ENCODE results near the gene RAB13.

The RAB13 gene

GRCh38 chr1:153932156-153933131, 53.7 kb downstream of the RAB13 start:
- no peak for DNase-seq

All from stimulated activated CD4-positive, alpha-beta T cell treated with anti-CD3 and anti-CD28 coated beads, Interleukin-1b, Interleukin-23, amount 100 ng/mL, for 48 hours (primary cell).